HG03066 (cell line): ENCODE measurements around the gene C19orf53.
"Not testable (repeated sequence)": the region's sequence is repeated elsewhere in the genome, so short reads cannot be mapped to it uniquely, and the experiment has no call there.

Source experiments
- ATAC-seq: cut with Tn5 transposase; IDR thresholded peaks from one replicate; pipeline ENCODE4 v1.9.1; 2021; ENCODE audit warnings: low read depth; ENCODE audit not compliant: unreplicated experiment

The C19orf53 gene

DNA sequence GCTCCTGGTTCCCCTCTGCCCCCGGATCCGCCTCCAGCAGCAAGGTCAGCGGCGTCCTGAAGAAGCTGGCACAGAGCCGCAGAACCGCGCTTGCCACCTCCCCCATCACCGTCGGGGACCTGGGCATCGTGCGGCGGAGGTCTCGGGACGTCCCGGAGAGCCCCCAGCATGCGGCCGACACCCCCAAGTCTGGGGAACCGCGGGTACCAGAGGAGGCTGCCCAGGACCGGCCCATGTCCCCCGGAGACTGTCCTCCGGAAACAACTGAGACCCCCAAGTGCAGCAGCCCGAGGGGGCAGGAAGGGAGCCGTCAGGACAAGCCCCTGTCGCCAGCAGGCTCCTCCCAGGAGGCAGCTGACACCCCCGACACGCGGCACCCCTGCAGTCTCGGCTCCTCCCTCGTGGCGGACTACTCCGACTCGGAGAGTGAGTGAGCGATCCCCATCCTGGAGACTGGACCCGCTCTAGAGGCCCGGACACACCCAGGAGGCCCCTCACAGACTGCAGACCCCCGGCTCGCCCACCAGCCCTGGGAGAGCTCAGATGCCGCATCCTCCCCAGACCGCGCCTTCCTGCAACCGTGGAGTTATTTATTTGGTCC lies 11.5 kb upstream of the C19orf53 start:
- ATAC-seq = no peak

DNA sequence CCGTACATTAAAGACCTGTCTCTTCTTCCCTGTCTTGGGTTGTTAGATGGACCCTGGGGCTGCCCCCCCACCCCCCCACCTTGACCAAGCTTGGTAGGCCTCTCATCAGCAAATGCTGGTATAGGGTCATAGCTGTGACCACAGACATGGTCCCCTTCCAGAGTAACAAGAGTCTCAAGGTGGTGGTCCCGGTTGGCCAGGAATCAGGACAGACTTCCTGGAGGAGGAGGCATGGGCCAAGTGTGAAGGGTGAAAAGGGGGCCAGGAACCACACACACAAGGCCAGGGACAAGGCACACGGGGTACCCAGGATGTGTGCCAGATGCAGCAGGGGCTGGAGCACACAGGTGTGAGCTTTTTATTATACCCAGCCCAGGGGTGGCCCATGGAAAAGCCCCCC lies 11.0 kb upstream of the C19orf53 start:
- ATAC-seq = no peak

DNA sequence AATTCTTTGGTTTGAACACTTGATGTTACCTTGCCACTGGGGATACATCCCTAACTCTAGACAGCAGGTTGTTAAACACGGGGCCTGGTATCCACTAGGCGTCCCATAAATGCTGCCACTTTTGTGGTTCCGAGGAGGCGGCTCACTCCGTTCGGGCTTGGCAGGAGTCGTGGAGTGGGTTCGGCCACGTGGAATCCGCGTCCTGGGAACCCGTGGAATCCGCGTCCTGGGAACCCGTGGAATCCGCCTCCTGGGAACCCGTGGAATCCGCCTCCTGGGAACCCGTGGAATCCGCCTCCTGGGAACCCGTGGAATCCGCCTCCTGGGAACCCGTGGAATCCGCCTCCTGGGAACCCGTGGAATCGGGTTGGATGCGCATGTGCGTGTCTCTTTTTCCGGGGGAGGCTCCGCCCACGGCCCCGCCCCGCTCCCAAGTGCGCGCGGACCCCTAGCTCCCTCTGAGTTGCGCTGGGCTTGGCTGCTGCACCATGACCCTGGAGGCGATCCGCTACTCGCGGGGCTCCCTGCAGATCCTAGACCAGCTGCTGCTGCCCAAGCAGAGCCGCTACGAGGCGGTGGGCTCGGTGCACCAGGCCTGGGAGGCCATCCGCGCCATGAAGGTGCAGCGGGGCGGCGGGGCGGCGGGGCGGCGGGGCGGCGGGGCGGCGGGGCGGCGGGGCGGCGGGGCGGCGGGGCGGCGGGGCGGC lies 10.0 kb upstream of the C19orf53 start, which contains the start of gene MRI1:
Gene MRI1 (plus strand): TSS at position 422 of the 707 bp plus-strand sequence. CDS start 67 bp downstream, at position 489.
- ATAC-seq = no peak

DNA sequence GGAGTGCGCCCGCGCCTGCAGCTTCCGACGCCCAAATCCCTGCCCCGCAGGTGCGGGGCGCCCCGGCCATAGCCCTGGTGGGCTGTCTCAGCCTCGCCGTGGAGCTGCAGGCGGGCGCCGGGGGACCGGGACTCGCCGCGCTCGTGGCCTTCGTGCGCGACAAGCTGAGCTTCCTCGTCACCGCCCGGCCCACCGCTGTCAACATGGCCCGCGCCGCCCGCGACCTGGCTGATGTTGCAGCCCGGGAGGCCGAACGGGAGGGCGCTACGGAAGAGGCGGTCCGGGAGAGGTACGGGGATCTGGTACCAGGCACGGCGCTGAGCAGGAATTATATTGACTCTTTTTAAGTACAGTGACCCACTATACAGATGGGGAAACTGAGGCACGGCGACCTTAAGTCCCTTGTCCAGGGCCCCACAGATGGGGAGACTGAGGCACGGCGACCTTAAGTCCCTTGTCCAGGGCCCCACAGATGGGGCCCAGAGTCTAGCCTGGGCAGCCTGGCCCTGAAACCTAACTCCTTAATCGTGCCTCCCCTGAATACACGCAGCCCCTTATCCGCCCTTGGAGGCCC lies 9.3 kb upstream of the C19orf53 start:
- no peak for ATAC-seq

DNA sequence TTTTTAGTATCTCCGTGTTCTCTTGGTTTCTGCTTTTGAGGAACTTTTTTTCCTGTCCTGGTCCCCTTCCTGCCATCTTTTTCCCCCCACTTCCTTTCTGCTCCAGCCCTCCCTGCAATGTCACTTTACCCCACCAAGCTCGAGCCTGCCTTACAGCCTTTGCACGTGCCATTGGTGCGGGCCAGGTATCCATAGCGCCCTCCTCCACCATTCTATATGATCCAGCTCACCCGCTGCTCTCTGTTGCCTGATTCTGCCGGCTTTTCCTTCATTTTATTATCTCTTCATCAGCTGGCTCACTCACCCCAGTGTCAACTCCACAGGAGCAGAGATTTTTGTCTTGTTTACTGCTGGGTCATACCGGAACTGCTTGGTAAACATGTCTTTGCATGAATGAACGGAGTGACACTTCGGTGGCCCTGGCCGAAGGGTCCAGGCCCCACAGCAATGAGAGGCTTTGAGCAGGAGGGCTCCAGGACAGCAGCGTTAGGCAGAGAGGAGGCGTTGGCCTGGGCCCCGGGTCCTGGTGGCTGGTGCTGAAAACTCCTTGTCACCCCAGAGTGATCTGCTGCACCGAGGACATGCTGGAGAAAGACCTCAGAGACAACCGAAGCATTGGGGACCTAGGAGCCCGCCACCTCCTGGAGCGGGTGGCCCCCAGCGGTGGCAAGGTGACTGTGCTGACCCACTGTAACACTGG lies 8.7 kb upstream of the C19orf53 start:
- no peak for ATAC-seq

DNA sequence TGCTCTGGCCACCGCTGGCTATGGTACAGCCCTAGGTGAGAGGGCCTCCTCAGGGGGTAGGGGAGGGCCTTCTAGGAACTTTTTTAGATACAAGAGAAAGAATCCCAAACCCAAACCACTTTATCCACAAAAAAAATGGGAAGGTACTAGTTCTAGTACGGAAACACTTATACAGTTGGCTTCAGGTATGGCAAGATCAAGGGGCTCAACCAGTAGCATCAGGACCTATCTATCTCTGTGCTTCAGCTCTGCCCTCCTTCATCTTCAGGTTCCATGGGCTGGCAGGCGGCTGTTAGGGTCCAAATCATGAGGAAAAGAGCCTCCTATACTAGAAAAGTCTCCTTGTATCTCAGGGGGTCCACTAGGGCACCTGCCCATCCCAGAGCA lies 8.2 kb upstream of the C19orf53 start:
- no peak for ATAC-seq

DNA sequence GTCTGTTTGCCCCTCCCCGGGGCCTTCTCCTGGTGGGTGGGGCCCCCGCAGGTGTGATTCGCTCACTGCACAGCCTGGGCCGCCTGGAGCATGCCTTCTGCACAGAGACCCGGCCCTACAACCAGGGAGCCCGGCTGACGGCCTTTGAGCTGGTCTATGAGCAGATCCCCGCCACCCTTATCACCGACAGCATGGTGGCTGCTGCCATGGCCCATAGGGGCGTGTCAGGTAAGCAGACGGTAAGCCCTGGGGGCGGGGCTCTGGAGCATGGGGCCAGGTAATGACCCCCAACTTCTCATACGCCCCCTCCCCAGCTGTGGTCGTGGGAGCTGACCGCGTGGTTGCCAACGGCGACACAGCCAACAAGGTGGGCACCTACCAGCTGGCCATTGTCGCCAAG lies 5.7 kb upstream of the C19orf53 start:
- no peak for ATAC-seq

DNA sequence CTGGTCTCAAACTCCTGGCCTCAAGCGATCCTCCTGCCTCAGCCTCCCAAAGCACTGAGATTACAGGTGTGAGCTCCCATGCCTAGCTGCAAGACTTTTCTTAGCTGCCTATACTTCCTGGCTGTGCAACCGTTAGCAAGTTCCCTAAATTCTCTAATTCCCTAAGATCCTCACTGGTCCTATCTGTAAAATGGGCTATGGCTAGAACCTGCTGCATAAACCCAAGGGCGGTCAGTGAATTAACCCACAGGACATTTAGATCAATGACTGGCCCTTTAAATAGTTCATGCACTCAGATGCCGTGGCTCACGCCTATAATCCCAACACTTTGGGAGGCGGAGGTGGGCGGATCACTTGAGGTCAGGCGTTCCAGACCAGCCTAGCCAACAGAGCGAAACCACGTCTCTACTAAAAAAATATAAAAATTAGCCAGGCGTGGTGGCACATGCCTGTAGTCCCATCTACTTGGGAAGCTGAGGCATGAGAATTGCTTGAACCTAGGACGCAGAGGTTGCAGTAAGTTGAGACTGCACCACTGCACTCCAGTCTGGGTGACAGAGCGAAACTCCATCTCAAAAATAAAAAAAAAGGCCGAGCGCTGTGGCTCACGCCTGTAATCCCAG lies 4.1 kb upstream of the C19orf53 start:
- no peak for ATAC-seq

DNA sequence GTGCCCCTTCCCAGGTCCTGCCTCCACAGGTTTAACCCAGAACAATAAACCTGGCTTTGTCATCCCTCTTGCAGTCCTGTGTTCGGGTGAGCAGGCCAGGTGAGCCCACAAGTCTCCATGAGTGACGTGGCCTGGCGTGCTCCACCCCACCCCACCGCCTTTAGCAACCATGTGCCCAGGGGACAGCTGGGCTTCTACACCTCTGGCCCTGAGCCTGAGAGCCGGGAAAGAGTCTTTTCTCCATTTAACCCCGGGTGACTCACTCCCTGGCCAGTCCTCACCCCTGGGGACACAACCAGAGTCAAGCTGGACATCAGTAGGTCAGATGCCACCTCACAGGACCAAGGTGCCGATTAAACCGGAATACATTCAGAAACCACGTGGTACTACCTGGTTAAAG lies 4.1 kb downstream of the C19orf53 start:
- no peak for ATAC-seq

DNA sequence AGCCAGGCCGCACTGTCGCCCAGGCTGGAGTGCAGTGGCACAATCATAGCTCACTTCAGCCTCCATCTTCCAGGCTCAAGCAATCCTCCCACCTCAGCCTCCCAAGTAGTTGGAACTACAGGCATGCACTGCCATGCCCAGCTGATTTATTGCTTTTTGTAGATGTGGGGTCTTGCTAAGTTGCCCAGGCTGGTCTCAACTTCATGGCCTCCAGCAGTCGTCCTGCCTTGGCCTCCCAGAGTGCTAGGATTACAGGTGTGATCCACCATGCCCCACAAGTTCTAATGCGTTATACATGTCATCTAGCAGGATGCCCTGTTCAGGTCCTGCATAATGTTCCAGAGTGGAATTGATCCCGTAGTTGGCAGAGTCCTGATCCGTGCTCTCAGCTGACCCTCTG lies 4.6 kb downstream of the C19orf53 start:
- no peak for ATAC-seq

DNA sequence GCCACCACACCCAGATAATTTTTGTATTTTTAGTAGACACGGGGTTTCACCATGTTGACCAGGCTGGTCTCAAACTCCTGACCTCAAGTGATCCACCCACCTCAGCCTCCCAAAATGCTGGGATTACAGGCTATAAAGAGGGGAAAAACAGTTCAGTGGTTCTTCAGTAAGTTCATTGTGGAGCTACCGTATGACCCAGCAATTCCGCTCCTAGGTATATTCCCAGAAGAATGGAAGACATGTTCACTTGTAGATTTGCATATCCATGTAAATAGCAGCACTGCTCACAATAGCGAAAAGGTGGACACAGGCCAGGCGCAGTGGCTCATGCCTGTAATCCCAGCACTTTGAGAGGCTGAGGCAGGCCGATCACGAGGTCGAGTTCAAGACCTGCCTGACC lies 5.5 kb downstream of the C19orf53 start:
- not testable (repeated sequence) for ATAC-seq

DNA sequence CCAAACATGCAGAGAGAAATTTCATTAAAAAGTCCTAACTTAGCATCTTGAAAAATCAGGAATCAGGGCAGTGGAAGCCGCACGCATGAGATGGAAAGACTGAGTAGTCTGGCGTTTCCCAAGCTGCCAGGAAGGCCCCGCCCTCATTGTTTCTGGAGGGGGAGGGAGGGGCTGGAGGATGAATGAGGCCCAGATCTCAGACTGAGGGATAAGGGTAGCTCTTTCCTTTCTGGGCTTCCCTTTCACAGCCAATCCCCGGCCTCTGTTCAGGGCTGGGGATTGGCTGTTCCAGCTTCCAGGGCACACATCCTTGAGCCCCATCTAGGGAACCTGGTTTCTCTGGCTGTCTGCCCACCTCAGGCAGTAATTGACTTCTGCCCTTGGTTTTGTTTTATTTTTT lies 7.3 kb downstream of the C19orf53 start:
- ATAC-seq = no peak

DNA sequence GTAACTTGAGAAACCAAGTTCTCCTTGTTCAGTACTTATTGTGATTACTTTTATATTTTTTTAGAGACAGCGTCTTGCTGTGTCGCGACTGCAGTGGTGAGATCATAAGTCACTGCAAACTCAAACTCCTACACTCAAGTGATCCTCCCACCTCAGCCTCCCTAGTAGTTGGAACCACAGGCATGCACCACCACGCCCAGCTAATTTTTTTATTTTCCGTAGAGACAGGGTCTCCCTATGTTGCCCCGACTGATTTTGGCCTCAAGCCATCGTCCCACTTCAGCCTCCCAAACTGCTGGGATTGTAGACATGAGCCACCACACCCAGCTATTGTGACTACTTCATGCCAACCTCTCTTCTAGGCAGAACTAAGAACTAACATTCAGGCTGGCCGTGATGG lies 8.3 kb downstream of the C19orf53 start:
- ATAC-seq = no peak

DNA sequence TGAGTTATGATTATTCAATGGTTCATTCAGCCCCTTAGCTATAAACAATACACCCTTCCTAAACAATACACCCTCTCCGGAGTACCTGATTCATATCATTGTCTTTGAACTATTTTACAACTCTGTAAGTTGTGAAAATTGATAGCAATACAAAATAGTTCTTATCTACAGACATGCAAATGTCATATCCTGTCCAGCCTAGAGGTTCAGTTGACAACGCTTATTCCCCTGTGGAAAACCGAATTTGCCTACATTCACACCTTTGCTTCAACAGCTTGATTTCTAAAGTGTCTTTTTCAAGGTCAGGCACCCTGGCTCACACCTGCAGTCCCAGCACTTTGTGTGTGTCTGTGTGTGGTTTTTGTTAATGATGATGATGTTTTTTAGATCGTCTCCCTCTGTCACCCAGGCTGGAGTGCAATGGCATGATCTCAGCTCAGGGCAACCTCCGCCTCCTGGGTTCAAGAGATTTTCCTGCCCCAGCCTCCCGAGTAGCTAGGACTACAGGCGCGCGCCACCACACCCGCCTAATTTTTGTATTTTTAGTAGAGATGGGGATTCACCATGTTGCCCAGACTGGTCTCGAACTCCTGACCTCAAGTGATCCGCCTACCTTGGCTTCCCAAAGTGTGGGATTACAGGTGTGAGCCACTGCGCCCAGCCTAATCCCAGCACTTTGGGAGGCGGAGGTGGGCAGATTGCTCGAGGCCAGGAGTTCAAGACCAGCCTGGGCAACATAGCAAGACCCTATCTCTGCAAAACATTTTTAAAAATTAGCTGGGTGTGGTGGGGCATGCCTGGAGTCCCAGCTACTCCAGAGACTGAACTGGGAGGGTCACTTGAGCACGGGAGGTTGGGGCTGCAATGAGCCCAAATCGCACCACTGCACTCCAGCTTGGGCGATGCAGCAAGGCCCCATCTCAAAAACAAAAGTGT lies 9.6 kb downstream of the C19orf53 start:
- no peak for ATAC-seq

DNA sequence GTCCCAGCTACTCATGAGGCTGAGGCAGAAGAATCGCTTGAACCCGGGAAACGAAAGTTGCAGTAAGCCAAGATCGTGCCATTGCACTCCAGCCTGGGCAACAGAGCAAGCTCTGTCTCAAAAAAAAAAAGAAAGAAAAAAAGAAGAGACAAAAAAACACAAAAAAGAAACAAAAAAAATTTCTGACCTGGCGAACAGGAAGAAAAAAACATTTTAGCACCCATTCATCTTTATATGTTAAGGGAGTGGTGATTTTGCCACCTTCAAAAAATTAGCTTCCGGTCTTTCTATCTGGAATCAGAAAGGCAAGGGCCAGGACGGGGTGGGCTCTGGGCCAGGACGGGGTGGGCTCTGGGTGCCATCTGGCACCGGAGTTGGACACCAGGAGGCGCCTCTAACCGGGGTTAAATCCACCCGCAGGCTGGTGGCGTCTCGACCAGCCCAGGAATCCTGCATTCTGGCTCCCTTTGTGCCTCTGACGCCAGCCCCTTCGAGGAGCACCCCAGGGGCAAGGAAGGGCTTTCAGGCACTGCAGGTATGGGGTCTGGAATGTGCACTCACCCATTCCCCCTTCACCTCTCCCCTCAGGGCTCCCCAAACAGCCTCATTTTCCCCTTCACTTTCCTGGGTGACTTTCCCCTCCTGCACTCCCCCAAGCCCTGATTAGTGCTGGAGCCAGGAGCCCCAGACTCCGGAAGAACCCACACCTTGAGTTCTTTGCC lies 10.6 kb downstream of the C19orf53 start:
- ATAC-seq = no peak

DNA sequence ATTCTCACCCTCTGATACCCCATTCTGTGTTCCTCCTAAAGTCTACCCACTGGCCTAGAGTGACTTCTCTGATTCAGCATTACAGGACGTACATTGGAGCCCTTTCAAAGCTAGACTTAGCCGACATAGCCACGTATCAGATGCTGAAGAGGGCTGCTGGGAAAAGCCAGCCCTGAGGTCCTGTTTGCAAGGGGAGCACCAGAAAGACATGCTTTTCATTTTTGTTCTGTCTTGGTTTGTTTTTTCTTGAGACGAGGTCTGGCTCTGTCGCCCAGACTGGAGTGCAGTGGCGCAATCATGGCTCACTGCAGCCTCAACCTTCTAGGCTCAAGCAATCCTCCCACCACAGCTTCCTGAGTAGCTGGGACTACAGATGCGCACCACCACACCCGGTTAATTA lies 14.7 kb downstream of the C19orf53 start:
- ATAC-seq = no peak

DNA sequence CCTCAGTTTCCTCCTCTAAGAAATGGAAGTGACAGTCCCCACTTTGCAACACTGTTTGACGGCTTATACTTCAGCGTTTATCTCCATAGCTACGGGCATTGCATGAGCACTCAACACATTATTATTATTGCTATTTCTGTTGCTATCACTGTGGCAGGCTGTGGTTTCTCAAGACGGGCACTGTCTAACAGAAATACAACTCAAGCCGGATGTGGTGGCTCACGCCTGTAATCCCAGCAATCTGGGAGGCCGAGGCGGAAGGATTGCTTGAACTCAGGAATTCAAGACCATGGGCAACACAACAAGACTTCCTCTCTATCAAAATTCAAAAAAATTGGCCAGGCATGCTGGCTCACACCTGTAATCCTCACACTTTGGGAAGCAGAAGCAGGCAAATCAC lies 16.1 kb downstream of the C19orf53 start:
- ATAC-seq = no peak

DNA sequence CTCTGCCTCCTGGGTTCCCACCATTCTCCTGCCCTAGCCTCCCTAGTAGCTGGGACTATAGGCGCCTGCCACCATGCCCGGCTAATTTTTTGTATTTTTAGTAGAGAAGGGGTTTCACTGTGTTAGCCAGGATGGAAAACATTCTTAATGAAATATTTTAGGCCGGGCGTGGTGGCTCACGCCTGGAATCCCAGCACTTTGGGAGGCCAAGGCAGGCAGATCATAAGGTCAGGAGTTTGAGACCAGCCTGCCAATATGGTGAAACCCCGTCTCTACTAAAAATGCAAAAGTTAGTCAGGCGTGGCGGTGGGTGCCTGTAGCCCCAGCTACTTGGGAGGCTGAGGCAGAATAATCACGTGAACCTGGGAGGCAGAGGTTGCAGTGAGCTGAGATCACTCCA lies 19.1 kb downstream of the C19orf53 start:
- ATAC-seq = not testable (repeated sequence)

DNA sequence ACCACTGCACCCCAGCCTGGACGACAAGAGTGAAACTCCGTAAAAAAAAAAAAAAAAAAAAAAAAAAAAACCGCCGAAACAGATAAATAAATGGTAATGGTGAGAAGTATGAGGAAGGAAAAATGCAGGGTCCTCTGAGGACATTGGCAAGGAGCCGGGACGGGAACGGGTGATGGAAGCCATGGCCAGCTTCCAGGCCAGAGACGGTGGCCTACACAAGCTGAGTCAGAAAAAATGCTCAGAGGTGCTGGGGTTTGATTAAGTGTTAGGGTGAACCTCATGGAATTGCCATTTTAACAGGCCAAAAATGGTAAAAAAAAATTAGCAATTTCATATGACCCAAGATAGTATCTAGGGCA lies 20.1 kb downstream of the C19orf53 start:
- no peak for ATAC-seq
